K562 treated with DMSO at 1 percent for 12 hours (cell line): ENCODE measurements around the gene MGRN1. TPM values are rescaled to one million over a fixed set of nuclear protein-coding genes. Genes with fewer than 3 reads are reported as not detected.

ENCODE experiments used
- total RNA-seq: library from RNA; unstranded; fragments of 300-600 nt; gene quantifications from 2 replicates; pipeline ENCODE4 v1.2.3, GENCODE V29; 2022; ENCODE audit not compliant: insufficient read depth

The MGRN1 gene
- total RNA-seq: 18.1 and 41.4 TPM in 2 replicates

GRCh38 chr16:4624015-4624826 is at the start of gene MGRN1:
Gene MGRN1, plus strand, starts transcription at chr16:4624826. Its CDS starts 135 bp downstream, at chr16:4624961.

GRCh38 chr16:4614571-4615383 is 9.8 kb upstream of the MGRN1 start, which contains the start of gene UBALD1:
Gene UBALD1, minus strand, starts transcription at chr16:4614888. Its CDS starts 91 bp downstream, at chr16:4614797.

GRCh38 chr16:4693296-4693955 is 68.8 kb downstream of the MGRN1 start, which contains the start of gene NUDT16L1:
Gene NUDT16L1, plus strand, starts transcription at chr16:4693562. Its CDS starts 165 bp downstream, at chr16:4693727.

GRCh38 chr16:4734063-4734729 is 109.6 kb downstream of the MGRN1 start, which contains the start of the genes ANKS3 and DNAAF8:
Gene ANKS3, minus strand, starts transcription at chr16:4734271. Its CDS starts 4,122 bp downstream, at chr16:4730149.
Gene DNAAF8, plus strand, starts transcription at chr16:4734537. Its CDS starts 1,978 bp downstream, at chr16:4736515.

Other genes starting within 250 kb of the MGRN1 start
- 59.9 and 88.5 TPM in 2 replicates for gene CORO7, start 208.2 kb upstream of the MGRN1 start, total RNA-seq
- 34.9 and 65.7 TPM in 2 replicates for gene DNAJA3, start 199.0 kb upstream of the MGRN1 start, total RNA-seq
- 84.9 and 113 TPM in 2 replicates for gene NMRAL1, start 150.2 kb upstream of the MGRN1 start, total RNA-seq
- gene HMOX2, start 148.4 kb upstream of the MGRN1 start, total RNA-seq: 54.6 and 61.1 TPM in 2 replicates
- gene CDIP1, start 86.1 kb upstream of the MGRN1 start, total RNA-seq: 0.59 TPM in 1 of 2 replicates, not detected in the other
- not detected in 2 replicates for gene C16orf96, start 68.5 kb upstream of the MGRN1 start, total RNA-seq
- gene UBALD1, start 9.9 kb upstream of the MGRN1 start, total RNA-seq: 43.1 and 44.9 TPM in 2 replicates
- 29.4 and 37.7 TPM in 2 replicates for gene NUDT16L1, start 68.7 kb downstream of the MGRN1 start, total RNA-seq
- gene ANKS3, start 109.4 kb downstream of the MGRN1 start, total RNA-seq: 10.3 and 17.3 TPM in 2 replicates
- gene DNAAF8, start 109.7 kb downstream of the MGRN1 start, total RNA-seq: not detected in 2 replicates
- gene ZNF500, start 142.3 kb downstream of the MGRN1 start, total RNA-seq: 6.3 and 8.0 TPM in 2 replicates
- gene SEPTIN12, start 163.5 kb downstream of the MGRN1 start, total RNA-seq: not detected in 2 replicates
- not detected in 2 replicates for gene SMIM22, start 170.5 kb downstream of the MGRN1 start, total RNA-seq
- gene ROGDI, start 177.8 kb downstream of the MGRN1 start, total RNA-seq: 32.0 and 42.4 TPM in 2 replicates
- gene GLYR1, start 222.5 kb downstream of the MGRN1 start, total RNA-seq: 33.5 and 74.6 TPM in 2 replicates
- gene UBN1, start 222.7 kb downstream of the MGRN1 start, total RNA-seq: 19.3 and 56.6 TPM in 2 replicates